Motor neuron (in vitro differentiated cells): ENCODE data around the gene MAP1B. TPM values are rescaled to one million over a fixed set of nuclear protein-coding genes. Genes with fewer than 3 reads are reported as not detected.

ENCODE experiments used
- ATAC-seq, 8 experiments: fragments of 200-7000 bp; cut with Tn5 transposase; replicated peaks in 6 of 8; 2 replicates each; pipeline ENCODE4 v1.8.0; 2021; ENCODE audit warnings: mild to moderate bottlenecking in 8 of 8, moderate library complexity in 8 of 8
- H3K27ac ChIP-seq, 2 donors: fragments of 250-450 bp; sonication (Bioruptor Pico); 2 replicates each; pipeline ENCODE4 v1.9.0; 2021; ENCODE audit warnings: antibody characterized with exemption in 2 of 2, mild to moderate bottlenecking in 2 of 2, moderate library complexity in 1 of 2
- H3K4me1 ChIP-seq, 2 donors: fragments of 250-450 bp; sonication (Bioruptor Pico); replicated peaks in 1 of 2; 2 replicates each; pipeline ENCODE4 v1.6.1; 2021; ENCODE audit warnings: antibody characterized with exemption in 2 of 2, mild to moderate bottlenecking in 2 of 2, moderate library complexity in 1 of 2
- H3K4me3 ChIP-seq, 5 donors: fragments of 250-450 bp; sonication (Bioruptor Pico); 2 replicates each; pipeline ENCODE4 v1.9.0; 2021; ENCODE audit warnings: antibody characterized with exemption in 5 of 5, mild to moderate bottlenecking in 5 of 5, moderate library complexity in 4 of 5
- WGBS, 10 experiments: fragments of 450-650 bp; shearing (Covaris generic); methylation state at CpG; one replicate each; pipeline ENCODE4 v1.0.0; 2022; 5-methylcytosine and 5-hydroxymethylcytosine counted together
- in situ Hi-C, 9 experiments: fragments of 400-800 bp; cut with MboI; loops; one replicate each; pipeline ENCODE4 v1.15.0; 2021; ENCODE audit warnings: low sequenced_read_pairs in 9 of 9, low pct_unique_long_range_greater_than_20kb in 2 of 9; ENCODE audit not compliant: unreplicated experiment in 9 of 9
- total RNA-seq, 8 experiments: library from RNA; unstranded; fragments of 300-600 nt; gene quantifications; 2 replicates each; pipeline versions ENCODE4 v1.2.3 to v1.2.4, GENCODE V29; 2022

Gene MAP1B
- total RNA-seq, 8 experiments from 2014 or later = 36.3 to 576 (median 371) TPM

- WGBS, 10 experiments = 37 to 100% (median 80%) methylated on average over 2 to 3 of the region's 5 CpGs; no CpG with 5 or more reads in 3 of the 10 experiments
- in situ Hi-C loops = loop anchor here in 1 of 9 experiments (25.0 kb wide), 1 partner anchor 454 kb away; no protein-coding TSS in a partner anchor
- Histone ChIP-seq H3K27ac (no peak overlapping the region), H3K4me3 (no peak overlapping the region), H3K4me1 (peaks cover 26 to 46% of the 10 kb centered on the region in 2 donors)
- ATAC-seq = peak in 5 of 8 experiments; percentile 35 to 52 (median 47)
Observed at GRCh38 chr5:72241346-72242003, 134.2 kb downstream of the MAP1B start.

GRCh38 chr5:72242796-72243475, 135.7 kb downstream of the MAP1B start:
- Histone ChIP-seq H3K27ac (peak overlapping the region in 1 of 2 donors; percentile 40), H3K4me1 (peaks cover 28 to 46% of the 10 kb centered on the region in 2 donors), H3K4me3 (peak overlapping the region in 2 of 5 donors; percentile 15 to 19)
- peak in 5 of 8 experiments; percentile 82 to 95 (median 91) for ATAC-seq
- in situ Hi-C loops = loop anchor here in 1 of 9 experiments (25.0 kb wide), 1 partner anchor 456 kb away; no protein-coding TSS in a partner anchor
- WGBS, 10 experiments = 13 to 96% (median 34%) methylated on average over 2 to 6 of the region's 7 CpGs; no CpG with 5 or more reads in 1 of the 10 experiments

GRCh38 chr5:72243706-72244105, 136.4 kb downstream of the MAP1B start:
- peaks cover 35 to 46% of the 10 kb centered on the region in 2 donors for H3K4me1 ChIP-seq
- in situ Hi-C loops = loop anchor here in 1 of 9 experiments (25.0 kb wide), 1 partner anchor 456 kb away; no protein-coding TSS in a partner anchor

GRCh38 chr5:72244862-72245371, 137.6 kb downstream of the MAP1B start:
- 89 to 100% (median 100%) methylated on average over 1 to 2 of the region's 2 CpGs for WGBS, 10 experiments
- no peak overlapping the region for H3K27ac ChIP-seq
- peaks cover 39 to 52% of the 10 kb centered on the region in 2 donors for H3K4me1 ChIP-seq
- in situ Hi-C loops = loop anchor here in 1 of 9 experiments (25.0 kb wide), 1 partner anchor 458 kb away; no protein-coding TSS in a partner anchor
- H3K4me3 ChIP-seq = no peak overlapping the region
- peak; percentile 41 to 86 (median 52) for ATAC-seq

More at GRCh38 chr5:72243706-72244105, 136.4 kb downstream of the MAP1B start:
- Histone ChIP-seq H3K4me3 (no peak overlapping the region), H3K27ac (no peak overlapping the region)
- ATAC-seq = no peak
- 51 to 100% (median 85%) methylated on average over 1 to 2 of the region's 2 CpGs for WGBS, 10 experiments

- H3K27ac ChIP-seq = no peak overlapping the region
- in situ Hi-C loops = loop anchor here in 1 of 9 experiments (25.0 kb wide), 1 partner anchor 458 kb away; no protein-coding TSS in a partner anchor
- no peak overlapping the region for H3K4me3 ChIP-seq
- 60 to 100% (median 90%) methylated on average over 1 of the region's 1 CpG; no CpG with 5 or more reads in 1 of the 10 experiments for WGBS, 10 experiments
- peaks cover 39 to 52% of the 10 kb centered on the region in 2 donors for H3K4me1 ChIP-seq
- no peak for ATAC-seq
Observed at GRCh38 chr5:72245546-72245945, 138.3 kb downstream of the MAP1B start.

GRCh38 chr5:72245951-72246532, 138.8 kb downstream of the MAP1B start:
- H3K4me1 ChIP-seq = peaks cover 37 to 50% of the 10 kb centered on the region in 2 donors
- peak in 1 of 8 experiments; percentile 13 for ATAC-seq
- in situ Hi-C loops = loop anchor here in 1 of 9 experiments (25.0 kb wide), 1 partner anchor 459 kb away; no protein-coding TSS in a partner anchor
- 38 to 80% (median 64%) methylated on average over 2 to 3 of the region's 3 CpGs; no CpG with 5 or more reads in 2 of the 10 experiments for WGBS, 10 experiments
- no peak overlapping the region for H3K27ac ChIP-seq
- H3K4me3 ChIP-seq = no peak overlapping the region

- Histone ChIP-seq H3K4me1 (peaks cover 29 to 42% of the 10 kb centered on the region in 2 donors), H3K27ac (no peak overlapping the region), H3K4me3 (no peak overlapping the region)
- in situ Hi-C loops = loop anchor here in 1 of 9 experiments (25.0 kb wide), 1 partner anchor 460 kb away; no protein-coding TSS in a partner anchor
- no peak for ATAC-seq
- whole genome bisulfite sequencing, 10 experiments = 56 to 100% (median 86%) methylated on average over 1 to 4 of the region's 4 CpGs
Observed at GRCh38 chr5:72246954-72247442, 139.7 kb downstream of the MAP1B start.

- in situ Hi-C loops = loop anchor here in 1 of 9 experiments (25.0 kb wide), 1 partner anchor 461 kb away; no protein-coding TSS in a partner anchor
- peaks cover 20 to 27% of the 10 kb centered on the region in 2 donors for H3K4me1 ChIP-seq
Observed at GRCh38 chr5:72248410-72248981, 141.2 kb downstream of the MAP1B start.

GRCh38 chr5:72251386-72251785, 144.1 kb downstream of the MAP1B start:
- Histone ChIP-seq H3K4me1 (peaks cover 6 to 13% of the 10 kb centered on the region in 2 donors), H3K4me3 (no peak overlapping the region), H3K27ac (no peak overlapping the region)
- no peak for ATAC-seq
- in situ Hi-C loops = no loop called here
- 83 to 100% (median 100%) methylated on average over 1 of the region's 1 CpG; no CpG with 5 or more reads in 6 of the 10 experiments for WGBS, 10 experiments

More at GRCh38 chr5:72248410-72248981, 141.2 kb downstream of the MAP1B start:
- WGBS, 10 experiments = 17 to 59% (median 37%) methylated on average over 1 to 2 of the region's 2 CpGs; no CpG with 5 or more reads in 4 of the 10 experiments
- Histone ChIP-seq H3K4me3 (no peak overlapping the region), H3K27ac (no peak overlapping the region)
- ATAC-seq = peak; percentile 42 to 82 (median 70)

- in situ Hi-C loops = no loop called here
- no peak overlapping the region for H3K4me3 ChIP-seq
Observed at GRCh38 chr5:72252008-72252407, 144.7 kb downstream of the MAP1B start.

GRCh38 chr5:72252574-72253155, 145.4 kb downstream of the MAP1B start:
- Histone ChIP-seq H3K4me3 (no peak overlapping the region), H3K4me1 (peaks cover 6 to 13% of the 10 kb centered on the region in 2 donors), H3K27ac (no peak overlapping the region)
- peak in 2 of 8 experiments; percentile 47 to 73 for ATAC-seq
- WGBS, 10 experiments = 0 to 100% (median 90%) methylated on average over 1 to 4 of the region's 5 CpGs; no CpG with 5 or more reads in 1 of the 10 experiments
- in situ Hi-C loops = no loop called here

More at GRCh38 chr5:72252008-72252407, 144.7 kb downstream of the MAP1B start:
- no peak for ATAC-seq
- Histone ChIP-seq H3K4me1 (peaks cover 6 to 13% of the 10 kb centered on the region in 2 donors), H3K27ac (no peak overlapping the region)
